GM12878 (cell line): ENCODE results near the gene GTPBP10. TPM values are rescaled to one million over a fixed set of nuclear protein-coding genes. Genes with fewer than 3 reads are reported as not detected.

ENCODE experiments used
- ATAC-seq: fragments of 200-7000 bp; cut with Tn5 transposase; 3 replicates; pipeline ENCODE4 v1.9.1; 2020; ENCODE audit warnings: mild to moderate bottlenecking, moderate library complexity
- BruUV-seq: library from RNA; stranded (reverse); fragments of 400-500 nt; replicated peaks from 2 replicates; lab custom pipeline; 2021; lab: Mats Ljungman, UMichigan
- CTCF ChIA-PET: fragments of 300-600 bp; sonication (Branson Sonifier 250); formaldehyde crosslinking; extraction: SDS; loops from one replicate; lab custom pipeline; 2021; ENCODE audit warnings: inconsistent platforms; lab: Yijun Ruan, JAX
- POLR2A ChIA-PET: fragments of 350-600 bp; formaldehyde crosslinking; extraction: SDS; loops from one replicate; lab custom pipeline; 2021; ENCODE audit warnings: inconsistent platforms; lab: Charles Lee
- RAD21 ChIA-PET: fragments of 300-600 bp; sonication (Branson Sonifier 250); formaldehyde crosslinking; loops from one replicate; lab custom pipeline; 2023; ENCODE audit warnings: antibody characterized with exemption; ENCODE audit not compliant: unreplicated experiment; lab: Charles Lee
- SMC1A ChIA-PET: fragments of 300-600 bp; sonication (Branson Sonifier 250); formaldehyde crosslinking; loops from one replicate; lab custom pipeline; 2023; ENCODE audit not compliant: unreplicated experiment, uncharacterized antibody; lab: Charles Lee
- DNase-seq: peaks from one replicate; pipeline ENCODE4 v3.0.0-alpha.2; 2011; ENCODE audit warnings: low read depth, low spot score
- FAIRE-seq: peaks from 3 replicates; lab custom pipeline; 2011; peaks lifted over from hg19 to GRCh38; lab: Jason Lieb, UNC
- H2AFZ ChIP-seq: 2 replicates; pipeline ENCODE4 v1.6.0; 2011; ENCODE audit warnings: low read depth, low read length, control low read depth; ENCODE audit not compliant: control insufficient read depth
- H3K27ac ChIP-seq: 2 replicates; pipeline ENCODE4 v1.5.1; 2011; ENCODE audit warnings: control low read depth; ENCODE audit not compliant: control insufficient read depth, insufficient read depth
- H3K27me3 ChIP-seq, 2 experiments: replicated peaks in 1 of 2; 2 replicates each; pipeline versions ENCODE4 v1.6.0 to v1.6.1; 2011; ENCODE audit warnings: low read length in 1 of 2; ENCODE audit not compliant: control insufficient read depth in 2 of 2, insufficient read depth in 2 of 2
- H3K36me3 ChIP-seq, 2 experiments: 2 replicates each; pipeline ENCODE4 v1.5.1; 2011; ENCODE audit warnings: low read length in 1 of 2; ENCODE audit not compliant: control insufficient read depth in 2 of 2, insufficient read depth in 2 of 2
- H3K4me1 ChIP-seq: 2 replicates; pipeline ENCODE4 v1.6.1; 2011; ENCODE audit warnings: mild to moderate bottlenecking, low read length, moderate library complexity, mixed read lengths; ENCODE audit not compliant: control insufficient read depth, insufficient read depth
- H3K4me2 ChIP-seq: 2 replicates; pipeline ENCODE4 v1.6.0; 2011; ENCODE audit warnings: control low read depth; ENCODE audit not compliant: control insufficient read depth, insufficient read depth
- H3K4me3 ChIP-seq: fragments of 200-600 bp; sonication (generic); 2 replicates; pipeline ENCODE4 v1.5.1; 2016
- H3K79me2 ChIP-seq: 2 replicates; pipeline ENCODE4 v1.6.0; 2011; ENCODE audit warnings: low read length; ENCODE audit not compliant: control insufficient read depth, insufficient read depth
- H3K9ac ChIP-seq: 2 replicates; pipeline ENCODE4 v1.8.0; 2011; ENCODE audit warnings: low read length, control low read depth, mixed read lengths; ENCODE audit not compliant: control insufficient read depth, insufficient read depth
- H3K9me3 ChIP-seq: replicated peaks from 3 replicates; pipeline ENCODE4 v1.5.1; 2011; ENCODE audit warnings: mild to moderate bottlenecking, low read length; ENCODE audit not compliant: control insufficient read depth, insufficient read depth
- H4K20me1 ChIP-seq: 2 replicates; pipeline ENCODE4 v1.6.0; 2011; ENCODE audit not compliant: control insufficient read depth, insufficient read depth
- ATF7 ChIP-seq: fragments of 450-650 bp; IDR thresholded peaks from 2 replicates; pipeline ENCODE4 v1.6.1; 2016; ENCODE audit warnings: low read depth, mild to moderate bottlenecking
- FOS ChIP-seq: IDR thresholded peaks from 3 replicates; pipeline ENCODE4 v1.6.1; 2011; ENCODE audit warnings: borderline replicate concordance; ENCODE audit not compliant: insufficient read length; ENCODE audit errors: extremely low read depth
- GATAD2B ChIP-seq: fragments of 450-650 bp; conservative IDR thresholded peaks from 2 replicates; pipeline ENCODE4 v1.6.1; 2017; ENCODE audit warnings: low read depth, mild to moderate bottlenecking, moderate library complexity
- HDAC6 ChIP-seq: fragments of 200-600 bp; sonication (generic); IDR thresholded peaks from one replicate; pipeline ENCODE4 v1.8.0; 2017; ENCODE audit warnings: antibody characterized with exemption; ENCODE audit not compliant: unreplicated experiment
- KAT2A ChIP-seq: conservative IDR thresholded peaks from 2 replicates; pipeline ENCODE4 v1.6.1; 2011; ENCODE audit warnings: low read depth, low read length; ENCODE audit not compliant: control insufficient read depth
- KDM1A ChIP-seq: fragments of 200-600 bp; sonication (generic); IDR thresholded peaks from 2 replicates; pipeline ENCODE4 v1.6.1; 2016; ENCODE audit warnings: borderline replicate concordance
- MEF2A ChIP-seq: IDR thresholded peaks from 2 replicates; pipeline ENCODE4 v1.6.1; 2011; ENCODE audit warnings: low read depth, mild to moderate bottlenecking, low read length, moderate library complexity; ENCODE audit not compliant: insufficient read depth
- NFIC ChIP-seq: IDR thresholded peaks from 2 replicates; pipeline ENCODE4 v1.6.1; 2012; ENCODE audit warnings: low read depth, mild to moderate bottlenecking, inconsistent platforms, low read length, moderate library complexity
- NFYB ChIP-seq: IDR thresholded peaks from 2 replicates; pipeline ENCODE4 v1.6.1; 2011; ENCODE audit warnings: low read depth, mild to moderate bottlenecking, low read length, improper control_type of control experiment, moderate library complexity; ENCODE audit not compliant: insufficient read depth
- NR2C1 ChIP-seq: fragments of 450-650 bp; IDR thresholded peaks from 2 replicates; pipeline ENCODE4 v1.6.1; 2017; ENCODE audit warnings: antibody characterized with exemption, mild to moderate bottlenecking, moderate library complexity
- NR2C2 ChIP-seq: IDR thresholded peaks from 2 replicates; pipeline ENCODE4 v1.6.1; 2011; ENCODE audit warnings: borderline replicate concordance, low read depth; ENCODE audit not compliant: control insufficient read depth, insufficient read length
- PAX5 ChIP-seq: IDR thresholded peaks from 2 replicates; pipeline ENCODE4 v1.6.1; 2011; ENCODE audit warnings: low read depth, low read length, borderline replicate concordance
- RBBP5 ChIP-seq: fragments of 200-600 bp; sonication (generic); conservative IDR thresholded peaks from 2 replicates; pipeline ENCODE4 v1.6.1; 2016
- RCOR1 ChIP-seq: conservative IDR thresholded peaks from 2 replicates; pipeline ENCODE4 v1.6.1; 2012; ENCODE audit warnings: low read depth, low read length, improper control_type of control experiment
- TCF12 ChIP-seq: IDR thresholded peaks from 2 replicates; pipeline ENCODE4 v1.6.1; 2011; ENCODE audit warnings: low read depth, mild to moderate bottlenecking, low read length
- TCF3 ChIP-seq: IDR thresholded peaks from 2 replicates; pipeline ENCODE4 v1.6.1; 2012; ENCODE audit warnings: low read depth, mild to moderate bottlenecking, low read length, borderline replicate concordance; ENCODE audit not compliant: insufficient read depth
- ZZZ3 ChIP-seq: IDR thresholded peaks from 2 replicates; pipeline ENCODE4 v1.6.1; 2011; ENCODE audit warnings: low read depth; ENCODE audit not compliant: control insufficient read depth, insufficient read length
- WGBS: methylation state at CpG from one replicate; pipeline ENCODE4 v1.1.6; 2016; ENCODE audit warnings: low lambda C conversion rate; ENCODE audit not compliant: insufficient replicate concordance, insufficient coverage; ENCODE audit errors: missing lambda C conversion rate; 5-methylcytosine and 5-hydroxymethylcytosine counted together
- in situ Hi-C: fragments of 300-500 bp; cut with MboI; formaldehyde crosslinking; loops from 9 replicates; pipeline ENCODE4 v1.14.3; 2018; ENCODE audit warnings: mixed read lengths
- intact Hi-C: fragments of 100-400 bp; cut with micrococcal nuclease; formaldehyde crosslinking; loops from one replicate; pipeline ENCODE4 v1.14.2; 2022; ENCODE audit not compliant: unreplicated experiment
- polyA plus RNA-seq, 11 experiments: library from polyadenylated mRNA; depleted of rRNA in 4 of 11; unstranded in 6 of 11; stranded (reverse) in 5 of 11; fragments of >200 nt; fragmentation: Nextera tagmentation in 4 of 11; fragmentation: Illumina TruSeq in 1 of 11; extraction: Ambion mirVana in 4 of 11; extraction: Trizol in 1 of 11; gene quantifications; 1 replicate in 1 of 11; 2 replicates in 10 of 11; pipeline versions ENCODE4 v1.2.1 to v1.2.3, GENCODE V29; 2011 to 2016; ENCODE audit warnings: inconsistent platforms in 2 of 11, missing spikeins in 2 of 11, low read depth in 1 of 11
- total RNA-seq, 4 experiments: library from RNA; depleted of rRNA in 3 of 4; stranded (reverse); fragments of >200 nt in 3 of 4; fragmentation: Illumina TruSeq in 1 of 4; extraction: Trizol in 1 of 4; gene quantifications; 2 replicates each; pipeline versions ENCODE4 v1.2.1 to v1.2.3, GENCODE V29; 2013 to 2021
- TF ChIP-seq, protein P1 (sequence below): fragments of 450-650 bp; conservative IDR thresholded peaks from 2 replicates; pipeline ENCODE4 v1.6.1; 2017; ENCODE audit warnings: mild to moderate bottlenecking, moderate library complexity
- TF ChIP-seq, protein P2 (sequence below): IDR thresholded peaks from 2 replicates; pipeline ENCODE4 v1.6.1; 2011; ENCODE audit warnings: low read depth, low read length, improper control_type of control experiment, borderline replicate concordance
- TF ChIP-seq, protein P3 (sequence below): IDR thresholded peaks from 2 replicates; pipeline ENCODE4 v1.6.1; 2011; ENCODE audit warnings: borderline replicate concordance, low read depth, mild to moderate bottlenecking, moderate library complexity, low read length; ENCODE audit not compliant: insufficient read depth, poor library complexity, severe bottlenecking

The GTPBP10 gene
- total and polyA plus RNA-seq, 10 of the 15 experiments (the other 5 are each of a cell fraction or from before 2014, with no cell fraction given), result 10.1 to 41.0 (median 33.0) TPM

DNA sequence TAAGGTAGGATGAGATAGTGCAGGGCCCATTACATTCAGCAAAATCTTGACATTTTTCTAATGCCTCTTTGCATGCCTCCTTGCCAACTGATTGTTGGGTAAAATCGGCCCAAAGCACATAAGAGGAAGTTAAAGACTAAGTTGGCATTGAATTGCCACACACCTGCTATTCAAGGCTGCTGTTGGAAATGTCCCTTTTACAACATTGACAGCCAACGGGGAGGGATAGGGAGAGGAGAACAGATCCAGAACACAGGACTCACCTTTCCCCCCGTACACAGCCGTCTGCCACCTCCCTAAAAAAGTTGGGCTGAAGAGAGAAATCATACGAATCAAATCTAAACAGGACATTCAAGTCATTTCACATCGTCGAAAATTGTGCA lies 26.1 kb upstream of the GTPBP10 start:
- no peak overlapping the region for H3K4me3 ChIP-seq
- peaks cover 10 to 16% of the 10 kb centered on the region in 2 experiments; a peak in 3 of 4 replicates for H3K27me3 ChIP-seq
- DNase-seq, result no peak
- intact Hi-C loops, result no loop called here
- H3K4me2 ChIP-seq, result no peak overlapping the region
- POLR2A ChIA-PET, result no interaction called here
- TF ChIP-seq NR2C2 (no peak), KAT2A (no peak), PAX5 (no peak), RBBP5 (no peak), MEF2A (no peak), ATF7 (no peak), TCF3 (no peak), NFYB (no peak), KDM1A (no peak), GATAD2B (no peak), NR2C1 (no peak), ZZZ3 (no peak), TCF12 (no peak), RCOR1 (no peak), NFIC (no peak), FOS (no peak), HDAC6 (no peak)
- TF ChIP-seq, protein P1, sequence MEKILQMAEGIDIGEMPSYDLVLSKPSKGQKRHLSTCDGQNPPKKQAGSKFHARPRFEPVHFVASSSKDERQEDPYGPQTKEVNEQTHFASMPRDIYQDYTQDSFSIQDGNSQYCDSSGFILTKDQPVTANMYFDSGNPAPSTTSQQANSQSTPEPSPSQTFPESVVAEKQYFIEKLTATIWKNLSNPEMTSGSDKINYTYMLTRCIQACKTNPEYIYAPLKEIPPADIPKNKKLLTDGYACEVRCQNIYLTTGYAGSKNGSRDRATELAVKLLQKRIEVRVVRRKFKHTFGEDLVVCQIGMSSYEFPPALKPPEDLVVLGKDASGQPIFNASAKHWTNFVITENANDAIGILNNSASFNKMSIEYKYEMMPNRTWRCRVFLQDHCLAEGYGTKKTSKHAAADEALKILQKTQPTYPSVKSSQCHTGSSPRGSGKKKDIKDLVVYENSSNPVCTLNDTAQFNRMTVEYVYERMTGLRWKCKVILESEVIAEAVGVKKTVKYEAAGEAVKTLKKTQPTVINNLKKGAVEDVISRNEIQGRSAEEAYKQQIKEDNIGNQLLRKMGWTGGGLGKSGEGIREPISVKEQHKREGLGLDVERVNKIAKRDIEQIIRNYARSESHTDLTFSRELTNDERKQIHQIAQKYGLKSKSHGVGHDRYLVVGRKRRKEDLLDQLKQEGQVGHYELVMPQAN, result no peak
- TF ChIP-seq, protein P2, sequence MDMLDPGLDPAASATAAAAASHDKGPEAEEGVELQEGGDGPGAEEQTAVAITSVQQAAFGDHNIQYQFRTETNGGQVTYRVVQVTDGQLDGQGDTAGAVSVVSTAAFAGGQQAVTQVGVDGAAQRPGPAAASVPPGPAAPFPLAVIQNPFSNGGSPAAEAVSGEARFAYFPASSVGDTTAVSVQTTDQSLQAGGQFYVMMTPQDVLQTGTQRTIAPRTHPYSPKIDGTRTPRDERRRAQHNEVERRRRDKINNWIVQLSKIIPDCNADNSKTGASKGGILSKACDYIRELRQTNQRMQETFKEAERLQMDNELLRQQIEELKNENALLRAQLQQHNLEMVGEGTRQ, result no peak
- TF ChIP-seq, protein P3, sequence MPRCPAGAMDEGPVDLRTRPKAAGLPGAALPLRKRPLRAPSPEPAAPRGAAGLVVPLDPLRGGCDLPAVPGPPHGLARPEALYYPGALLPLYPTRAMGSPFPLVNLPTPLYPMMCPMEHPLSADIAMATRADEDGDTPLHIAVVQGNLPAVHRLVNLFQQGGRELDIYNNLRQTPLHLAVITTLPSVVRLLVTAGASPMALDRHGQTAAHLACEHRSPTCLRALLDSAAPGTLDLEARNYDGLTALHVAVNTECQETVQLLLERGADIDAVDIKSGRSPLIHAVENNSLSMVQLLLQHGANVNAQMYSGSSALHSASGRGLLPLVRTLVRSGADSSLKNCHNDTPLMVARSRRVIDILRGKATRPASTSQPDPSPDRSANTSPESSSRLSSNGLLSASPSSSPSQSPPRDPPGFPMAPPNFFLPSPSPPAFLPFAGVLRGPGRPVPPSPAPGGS, result no peak
- H3K79me2 ChIP-seq, result no peaks in the 10 kb centered on the region
- no peak overlapping the region for H2AFZ ChIP-seq
- SMC1A ChIA-PET, result interaction anchor here (0.6 kb wide), 1 partner anchor 406 kb away, joined by 3 read pairs; no protein-coding TSS in a partner anchor
- H3K4me1 ChIP-seq, result no peaks in the 10 kb centered on the region
- H4K20me1 ChIP-seq, result no peaks in the 10 kb centered on the region
- ATAC-seq, result no peak
- no peak for FAIRE-seq
- WGBS, result 27% methylated on average over 7 of the region's 7 CpGs
- no TSS peak for BruUV-seq
- no peaks in the 10 kb centered on the region for H3K36me3 ChIP-seq
- in situ Hi-C loops, result no loop called here
- H3K27ac ChIP-seq, result no peak overlapping the region
- no peak overlapping the region for H3K9ac ChIP-seq
- RAD21 ChIA-PET, result no interaction called here
- no peaks in the 10 kb centered on the region for H3K9me3 ChIP-seq
- CTCF ChIA-PET, result no interaction called here
